CD4-positive, alpha-beta T cell treated with Interleukin-15 for 1 hour (primary cell): ENCODE results near the gene ITGB2.

Source experiments
- DNase-seq: peaks from one replicate; pipeline ENCODE4 v3.0.0-alpha.2; 2020

ITGB2 gene

GRCh38 chr21:44862869-44863685, 57.6 kb downstream of the ITGB2 start:
- DNase-seq: no peak

GRCh38 chr21:44858791-44859190, 61.9 kb downstream of the ITGB2 start:
- no peak for DNase-seq

DNA sequence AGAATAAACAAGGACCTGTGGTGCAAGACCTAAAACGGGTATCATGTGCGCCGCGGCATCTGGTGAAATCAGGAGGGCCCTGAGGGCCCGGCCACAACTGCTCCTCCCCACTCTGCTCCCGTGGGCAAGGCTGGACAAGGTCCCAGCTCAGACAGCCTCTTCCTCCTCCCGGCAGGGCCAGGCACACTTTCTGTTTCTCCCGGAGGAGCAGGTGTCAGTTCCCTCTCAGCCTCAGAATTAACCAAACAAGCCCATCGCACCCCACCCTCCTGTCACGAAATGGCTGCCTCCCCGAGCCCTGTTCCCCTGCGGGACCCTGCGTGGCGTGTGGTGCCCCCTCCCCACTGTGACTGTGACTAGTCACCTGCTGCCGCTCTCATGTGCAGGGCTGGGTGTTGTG, 62.4 kb downstream of the ITGB2 start:
- DNase-seq: no peak

GRCh38 chr21:44857127-44857892, 63.4 kb downstream of the ITGB2 start:
- DNase-seq: no peak

DNA sequence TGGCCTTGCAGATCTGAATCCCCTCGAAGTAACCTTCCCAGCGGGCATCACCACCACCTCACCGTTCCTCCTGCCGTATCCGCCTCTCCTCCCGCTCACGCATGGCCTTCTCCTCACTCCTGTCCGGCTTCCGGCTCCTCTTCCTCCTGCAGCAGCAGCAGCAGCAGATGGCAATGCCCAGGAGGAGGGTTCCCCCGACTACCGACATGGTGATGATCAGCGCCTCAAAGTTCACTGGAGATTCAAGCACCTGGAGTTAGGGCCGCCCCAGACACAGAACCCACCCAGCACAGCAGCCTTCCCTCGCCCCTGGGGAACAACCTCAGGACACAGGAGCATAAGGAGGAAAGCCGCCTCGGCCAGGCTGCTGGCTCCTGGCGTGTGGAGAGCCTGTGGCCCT, 64.6 kb downstream of the ITGB2 start:
- no peak for DNase-seq

DNA sequence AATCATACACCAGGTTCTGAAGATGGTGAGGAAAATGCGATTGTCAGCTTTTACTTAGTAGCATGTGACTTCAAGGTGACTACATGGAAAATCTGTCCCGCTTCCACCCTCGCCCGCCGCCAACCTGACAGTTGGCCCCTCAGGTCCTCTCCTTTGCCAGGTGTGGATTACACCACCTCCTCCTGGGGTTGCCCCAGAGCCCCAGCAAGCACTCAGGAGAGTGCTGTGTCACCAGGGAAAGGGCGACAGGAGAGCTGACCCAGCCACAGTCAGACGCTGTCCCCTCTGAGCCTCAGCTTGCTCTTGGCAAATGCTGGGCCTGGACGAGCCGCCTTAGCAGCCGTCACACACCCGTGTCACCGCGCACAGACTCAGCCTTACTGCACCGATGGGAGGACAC, 65.1 kb downstream of the ITGB2 start:
- no peak for DNase-seq

DNA sequence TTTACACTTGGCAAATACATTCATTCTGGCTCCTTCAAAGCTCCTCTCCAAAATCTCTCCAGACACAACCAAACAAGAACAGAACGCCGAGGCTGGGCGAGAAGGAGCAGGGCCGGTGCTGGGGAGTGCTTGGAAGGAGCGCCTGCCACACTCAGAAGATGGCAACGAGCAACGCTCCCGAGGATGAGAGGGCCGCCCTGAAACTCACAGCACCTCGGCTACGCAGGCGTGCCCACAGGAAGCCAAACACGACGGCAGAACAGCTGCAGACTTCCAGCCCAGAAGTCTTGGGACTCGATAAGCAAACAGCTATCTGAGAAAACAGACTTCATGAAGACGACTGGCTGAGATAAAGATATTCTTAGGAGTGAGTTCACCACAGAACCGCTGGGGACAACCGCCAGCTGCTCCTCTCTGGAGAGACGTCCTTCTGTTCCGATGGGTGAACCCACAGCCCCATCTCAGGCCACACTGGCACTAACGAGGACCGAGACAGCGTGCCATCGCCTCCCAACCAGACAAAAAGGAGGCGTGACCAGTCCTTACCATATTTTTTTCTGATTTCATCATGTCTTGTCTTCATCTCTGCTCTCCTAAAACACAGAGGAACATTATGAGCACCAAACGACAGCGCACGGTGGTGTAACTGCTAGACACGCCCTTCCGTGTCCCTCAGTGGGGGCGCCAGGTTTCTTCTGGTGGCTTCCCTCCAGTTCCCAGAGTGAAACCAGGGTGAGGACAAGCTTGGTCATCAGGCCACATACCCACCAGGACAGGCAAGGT, 65.8 kb downstream of the ITGB2 start:
- DNase-seq: no peak

DNA sequence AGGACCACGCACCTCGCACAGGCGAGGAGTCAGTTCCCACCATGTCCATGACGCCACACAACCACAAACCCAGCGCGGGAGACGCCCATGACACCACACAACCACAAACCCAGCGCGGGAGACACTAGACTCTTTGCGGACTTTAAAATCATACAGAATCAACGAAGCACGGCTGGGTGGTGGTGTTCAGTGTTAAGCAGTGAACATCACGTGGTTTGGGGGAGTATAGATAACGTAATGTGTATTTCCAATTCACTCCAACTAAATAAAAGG, 66.4 kb downstream of the ITGB2 start:
- DNase-seq: peak; percentile 38

GRCh38 chr21:44853601-44854390, 66.9 kb downstream of the ITGB2 start:
- DNase-seq: no peak

DNA sequence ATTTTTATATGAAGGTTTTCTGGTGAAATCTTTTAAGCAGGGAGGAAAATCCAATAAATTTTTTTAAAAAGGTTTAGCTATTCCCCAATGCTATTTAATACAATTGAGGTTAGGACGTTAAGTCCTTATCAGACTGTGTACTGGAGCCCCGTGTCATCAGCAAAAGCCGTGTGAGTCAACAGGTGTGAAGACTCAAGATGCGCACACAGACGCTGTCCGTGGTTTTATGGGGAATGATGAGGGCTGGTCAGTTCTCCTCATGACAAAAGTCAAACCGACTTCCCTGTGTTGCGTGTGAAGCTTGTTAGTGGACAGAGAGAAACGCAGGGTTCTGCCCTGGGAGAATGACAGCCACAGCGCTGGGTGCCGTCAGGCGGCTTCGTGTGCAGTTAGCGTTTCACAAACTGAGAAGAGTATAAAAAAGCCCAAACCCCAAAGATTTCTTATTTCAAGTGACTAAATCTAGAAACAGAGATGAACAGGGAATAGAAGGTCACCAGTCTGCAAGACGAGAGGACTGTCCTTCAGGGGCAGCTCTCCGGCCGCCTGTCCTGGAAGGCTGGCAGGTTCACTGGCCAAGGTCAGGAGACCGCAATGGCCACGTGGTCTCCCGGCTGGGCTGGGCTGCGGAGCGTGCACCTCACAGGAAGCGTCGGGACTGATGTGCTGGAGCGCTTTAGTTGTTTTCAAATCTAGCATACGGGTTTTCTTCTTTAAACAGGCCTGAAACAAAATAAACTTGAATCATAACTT, 69.6 kb downstream of the ITGB2 start:
- DNase-seq: no peak

DNA sequence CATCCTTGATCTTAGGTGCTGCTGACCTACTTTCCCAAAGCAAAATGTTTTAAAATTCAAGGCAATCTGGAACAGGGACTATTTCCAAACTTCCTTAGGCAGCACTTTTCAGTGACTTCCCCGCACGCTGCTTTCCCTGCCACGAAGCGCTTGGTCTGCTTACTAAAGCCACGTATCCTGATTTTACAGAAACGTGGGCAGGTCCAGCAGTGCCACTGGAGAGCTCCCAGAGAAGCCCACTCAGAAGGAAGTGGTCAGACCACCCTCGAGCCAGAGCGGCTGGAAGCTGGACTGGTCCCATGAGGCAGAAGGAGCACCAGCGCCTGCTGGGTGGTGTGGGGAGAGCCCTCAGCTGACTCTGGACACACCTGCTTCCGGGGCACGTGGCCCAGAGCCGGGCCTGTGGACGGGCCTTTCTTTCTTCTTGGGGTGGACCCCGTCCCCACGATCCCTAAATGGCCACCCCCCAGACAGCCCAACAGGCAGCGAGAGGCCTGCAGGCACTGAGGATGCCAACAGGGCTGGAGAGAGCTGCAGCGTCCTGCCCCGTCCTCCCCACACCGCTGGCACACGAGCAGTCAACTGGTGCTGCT, 70.4 kb downstream of the ITGB2 start:
- no peak for DNase-seq

DNA sequence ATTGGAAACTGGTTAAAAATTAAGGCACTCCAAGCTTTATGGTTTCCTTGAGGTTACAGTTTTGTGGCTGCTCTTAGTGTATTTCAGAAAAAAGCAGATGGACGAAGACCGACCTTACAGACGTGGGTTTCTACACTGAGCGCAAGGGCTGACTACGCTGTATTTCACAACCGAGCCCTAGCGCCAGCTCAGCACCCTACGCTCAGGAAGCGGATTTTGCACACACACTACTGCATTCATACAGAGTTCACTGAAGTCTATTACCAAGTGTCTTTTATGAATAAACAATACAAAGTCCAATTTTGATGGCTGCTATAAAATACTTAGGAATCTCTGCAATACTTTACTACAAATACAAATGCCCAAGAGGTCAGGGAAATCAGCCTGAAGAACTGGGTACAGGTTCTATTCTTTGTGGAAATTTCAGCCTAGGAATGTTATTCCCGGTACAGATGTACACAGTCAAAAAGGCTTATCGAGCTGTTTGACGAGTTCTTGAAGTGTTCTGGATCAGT, 71.0 kb downstream of the ITGB2 start:
- DNase-seq: no peak

DNA sequence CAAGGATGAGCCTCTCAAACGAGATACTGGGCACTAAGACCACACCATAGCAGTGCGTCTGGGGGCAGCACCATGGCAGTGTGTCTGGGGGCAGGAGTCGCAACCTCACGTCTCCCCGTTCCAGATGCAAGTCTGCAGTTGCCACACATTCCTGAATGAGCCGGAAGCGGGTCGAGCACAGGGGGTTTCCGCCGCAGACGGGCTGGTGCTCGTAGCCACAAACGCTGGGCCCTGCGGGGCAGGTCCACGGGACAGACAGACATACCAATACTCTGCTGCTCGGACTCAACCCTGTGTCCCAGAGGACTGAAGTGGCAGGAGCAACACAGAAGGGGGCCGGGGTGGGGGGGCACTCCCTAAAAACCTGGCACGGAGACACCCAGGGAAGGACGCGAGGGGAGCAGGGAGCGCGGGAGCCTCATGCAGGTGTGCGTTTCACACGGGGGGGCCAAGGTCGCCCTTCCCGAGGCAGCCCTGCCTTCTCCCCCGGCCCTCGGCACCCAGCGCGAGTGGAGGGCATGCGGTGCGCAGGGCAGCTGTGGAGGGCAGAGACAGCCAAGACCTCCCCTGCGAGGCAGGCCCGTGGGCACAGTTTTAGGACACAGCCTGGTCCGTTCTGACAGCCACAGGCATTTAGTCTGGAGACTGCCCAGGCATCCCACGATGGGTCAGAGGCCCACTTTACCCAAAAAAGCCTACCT, 71.7 kb downstream of the ITGB2 start:
- DNase-seq: no peak

DNA sequence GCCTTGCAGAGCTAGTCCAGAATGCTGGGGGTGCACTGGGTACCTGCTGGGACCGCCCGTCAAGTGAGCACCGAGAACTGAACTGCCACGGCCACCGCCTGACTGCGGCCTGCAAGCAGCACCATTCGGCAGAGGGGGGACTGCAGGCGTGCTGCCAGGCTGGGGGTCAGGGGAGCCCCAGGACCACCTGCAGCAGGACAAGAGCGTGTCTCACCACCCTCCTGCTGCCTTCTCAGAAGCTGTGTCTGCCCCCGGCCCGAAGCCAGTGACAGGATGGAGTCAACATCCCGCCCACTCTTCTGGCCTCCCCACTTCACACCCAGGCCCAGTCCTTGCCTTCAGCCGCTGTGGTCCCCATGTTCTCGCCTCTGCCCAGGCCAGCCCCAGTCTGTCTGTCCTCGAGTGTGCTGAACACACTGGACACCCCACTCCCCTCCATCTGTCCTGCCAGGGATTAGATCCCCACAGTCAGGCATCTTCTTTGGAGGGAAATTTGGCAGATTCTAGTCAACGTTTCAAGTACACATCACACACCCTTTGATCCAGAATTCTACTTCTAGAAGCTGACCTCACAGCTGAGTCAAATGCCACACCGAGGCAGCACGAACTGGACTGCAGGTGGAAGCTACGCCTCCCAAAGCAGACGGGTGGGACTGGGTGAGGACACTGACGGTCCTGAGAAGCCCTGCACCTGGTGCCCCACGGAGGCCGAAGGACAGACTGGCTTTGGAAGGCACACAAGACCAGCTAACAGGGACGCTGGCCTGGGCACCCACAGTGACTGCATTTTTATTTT, 73.2 kb downstream of the ITGB2 start:
- DNase-seq: no peak

- DNase-seq: peak; percentile 69
Observed at GRCh38 chr21:44846485-44847260, 74.0 kb downstream of the ITGB2 start.

- no peak for DNase-seq
Observed at GRCh38 chr21:44846224-44846484, 74.5 kb downstream of the ITGB2 start.

DNA sequence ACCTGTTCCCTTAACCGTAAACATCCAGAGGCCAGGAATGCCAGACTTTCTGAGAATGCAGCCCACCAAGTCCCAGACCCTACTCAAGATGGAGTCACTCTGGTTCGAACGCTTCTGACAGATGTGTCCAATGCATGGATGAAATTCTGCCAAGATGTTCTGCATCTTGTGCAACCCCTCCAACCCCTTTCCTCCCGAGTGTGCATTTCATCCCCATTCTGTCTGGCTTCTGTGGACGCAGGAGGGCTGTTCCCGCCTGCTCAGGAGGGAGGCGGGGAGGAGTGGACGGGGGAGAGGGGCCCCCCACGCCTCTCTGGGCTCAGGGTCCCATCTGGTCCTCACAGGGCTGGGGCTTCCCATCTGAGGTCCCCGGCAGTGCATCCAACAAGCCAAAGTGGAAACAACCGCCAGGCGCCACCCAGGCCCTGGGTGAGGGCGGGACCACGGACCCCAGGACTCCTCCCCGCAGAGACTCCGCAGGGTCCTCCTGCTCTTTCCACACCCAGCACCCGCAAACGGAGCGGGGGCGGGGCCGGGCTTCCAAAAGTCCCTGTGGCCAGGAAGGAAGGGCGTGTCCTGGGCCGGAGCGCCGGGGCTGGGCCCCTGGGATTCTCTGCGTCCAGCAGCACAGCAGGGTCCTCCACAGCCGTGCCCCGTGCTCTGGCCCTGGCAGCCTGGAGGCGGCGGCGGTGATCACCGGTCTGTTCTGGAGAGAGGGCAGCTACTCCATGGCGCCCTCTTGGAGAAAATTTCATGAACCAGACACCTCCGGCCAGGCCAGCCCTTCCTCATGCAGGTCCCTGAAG, 75.1 kb downstream of the ITGB2 start:
- DNase-seq: peak; percentile 61

DNA sequence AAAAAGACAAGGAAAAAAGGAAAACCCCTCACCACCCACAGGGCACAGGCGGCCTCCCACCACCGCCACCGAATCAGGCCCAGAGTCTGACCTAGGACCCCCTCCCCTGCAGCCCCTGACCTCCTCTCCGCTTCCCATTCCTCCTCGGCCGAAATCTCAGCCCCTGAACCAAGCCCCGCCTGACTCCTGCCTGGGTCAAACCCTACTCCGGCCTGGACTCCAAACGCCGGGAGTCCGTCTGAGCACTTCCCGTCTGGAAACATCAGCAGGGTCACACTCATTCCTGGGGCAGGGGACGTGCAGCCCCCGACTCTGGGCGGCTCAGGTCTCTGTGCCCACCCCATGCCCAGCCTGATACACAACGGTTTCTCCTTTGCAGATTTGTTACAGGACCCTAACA, 76.4 kb downstream of the ITGB2 start:
- no peak for DNase-seq
